ENCODE measurements around the gene TMPRSS9.

DNA sequence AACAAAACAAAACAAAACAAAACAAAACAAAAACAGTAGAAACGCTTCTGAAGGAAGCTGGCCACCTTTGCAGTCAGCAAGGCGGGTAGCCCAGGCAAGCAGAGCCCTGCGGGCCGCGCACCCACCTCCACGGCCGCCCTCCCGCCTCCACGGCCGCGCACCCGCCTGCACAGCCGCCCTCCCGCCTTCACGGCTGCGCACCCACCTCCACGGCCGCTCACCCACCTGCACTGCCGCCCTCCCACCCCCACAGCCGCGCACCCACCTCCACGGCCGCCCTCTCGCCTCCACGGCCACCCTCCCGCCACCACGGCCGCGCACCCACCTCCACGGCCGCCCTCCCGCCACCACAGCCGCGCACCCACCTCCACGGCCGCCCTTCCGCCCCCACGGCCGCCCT is 76.3 kb downstream of the TMPRSS9 start:
- TF ChIP-seq POLR2A (IDR thresholded peaks at IDR 0.05), result no peak
- TF ChIP-seq, protein P1, sequence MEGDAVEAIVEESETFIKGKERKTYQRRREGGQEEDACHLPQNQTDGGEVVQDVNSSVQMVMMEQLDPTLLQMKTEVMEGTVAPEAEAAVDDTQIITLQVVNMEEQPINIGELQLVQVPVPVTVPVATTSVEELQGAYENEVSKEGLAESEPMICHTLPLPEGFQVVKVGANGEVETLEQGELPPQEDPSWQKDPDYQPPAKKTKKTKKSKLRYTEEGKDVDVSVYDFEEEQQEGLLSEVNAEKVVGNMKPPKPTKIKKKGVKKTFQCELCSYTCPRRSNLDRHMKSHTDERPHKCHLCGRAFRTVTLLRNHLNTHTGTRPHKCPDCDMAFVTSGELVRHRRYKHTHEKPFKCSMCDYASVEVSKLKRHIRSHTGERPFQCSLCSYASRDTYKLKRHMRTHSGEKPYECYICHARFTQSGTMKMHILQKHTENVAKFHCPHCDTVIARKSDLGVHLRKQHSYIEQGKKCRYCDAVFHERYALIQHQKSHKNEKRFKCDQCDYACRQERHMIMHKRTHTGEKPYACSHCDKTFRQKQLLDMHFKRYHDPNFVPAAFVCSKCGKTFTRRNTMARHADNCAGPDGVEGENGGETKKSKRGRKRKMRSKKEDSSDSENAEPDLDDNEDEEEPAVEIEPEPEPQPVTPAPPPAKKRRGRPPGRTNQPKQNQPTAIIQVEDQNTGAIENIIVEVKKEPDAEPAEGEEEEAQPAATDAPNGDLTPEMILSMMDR (IDR thresholded peaks at IDR 0.05), result no peak
- no peak for TF ChIP-seq EP300 (IDR thresholded peaks at IDR 0.05)

Data from ovary (tissue), 3 donors.